MCF 10A (cell line): ENCODE data around the gene TMEM203. TPM values are rescaled to one million over a fixed set of nuclear protein-coding genes. Genes with fewer than 3 reads are reported as not detected.

Experiments used
- BruUV-seq: library from RNA; stranded (reverse); fragments of 400-500 nt; replicated peaks from 2 replicates; lab custom pipeline; 2021; lab: Mats Ljungman, UMichigan
- CTCF ChIA-PET: fragments of 300-600 bp; sonication (Branson Sonifier 250); formaldehyde crosslinking; extraction: SDS; loops from one replicate; lab custom pipeline; 2021; ENCODE audit warnings: antibody characterized with exemption, inconsistent platforms; lab: Yijun Ruan, JAX
- POLR2A ChIA-PET: fragments of 300-600, 350-650 bp; sonication (Branson Sonifier 250); formaldehyde crosslinking; extraction: SDS; loops from one replicate; lab custom pipeline; 2020; ENCODE audit warnings: antibody characterized with exemption, inconsistent platforms; lab: Yijun Ruan, JAX
- DNase-seq: peaks from one replicate; pipeline ENCODE4 v3.0.0-alpha.2; 2018; ENCODE audit not compliant: unreplicated experiment
- H3K27ac Mint-ChIP-seq: one replicate; pipeline ENCODE4 v1.8.0; 2022; ENCODE audit warnings: mild to moderate bottlenecking, low read depth, mixed read lengths; ENCODE audit not compliant: unreplicated experiment
- H3K27me3 Mint-ChIP-seq: one replicate; pipeline ENCODE4 v1.8.0; 2022; ENCODE audit warnings: mixed read lengths; ENCODE audit not compliant: insufficient read depth, unreplicated experiment
- H3K36me3 Mint-ChIP-seq: one replicate; pipeline ENCODE4 v1.8.0; 2022; ENCODE audit warnings: mild to moderate bottlenecking, moderate library complexity, mixed read lengths; ENCODE audit not compliant: insufficient read depth, unreplicated experiment
- H3K4me1 Mint-ChIP-seq: one replicate; pipeline ENCODE4 v1.8.0; 2022; ENCODE audit warnings: mixed read lengths; ENCODE audit not compliant: insufficient read depth, unreplicated experiment
- H3K4me3 Mint-ChIP-seq: one replicate; pipeline ENCODE4 v1.8.0; 2022; ENCODE audit warnings: mild to moderate bottlenecking, moderate library complexity, mixed read lengths; ENCODE audit not compliant: unreplicated experiment
- H3K9me3 Mint-ChIP-seq: one replicate; pipeline ENCODE4 v1.8.0; 2022; ENCODE audit warnings: mixed read lengths; ENCODE audit not compliant: unreplicated experiment
- CTCF ChIP-seq: fragments of 200-600 bp; IDR thresholded peaks from one replicate; pipeline ENCODE4 v1.8.0; 2022; ENCODE audit warnings: antibody characterized with exemption, mild to moderate bottlenecking; ENCODE audit not compliant: unreplicated experiment
- intact Hi-C: fragments of 100-400 bp; cut with micrococcal nuclease; formaldehyde crosslinking; loops from 2 replicates; pipeline ENCODE4 v1.14.1; 2022
- total RNA-seq: library from RNA; stranded (reverse); gene quantifications from 2 replicates; pipeline ENCODE4 v1.2.3, GENCODE V29; 2022

TMEM203 gene
- total RNA-seq, 1 experiment from 2014 or later, result 31.4 TPM

- H3K27me3 Mint-ChIP-seq, result no peaks in the 10 kb centered on the region
- no TSS peak for BruUV-seq
- H3K27ac Mint-ChIP-seq, result no peak overlapping the region
- POLR2A ChIA-PET, result interaction anchor here (1.0 to 1.8 kb wide), 5 partner anchors 11 to 107 kb away, joined by 4 to 16 read pairs (median 4); partner anchors contain the start of genes ANAPC2, CYSRT1, SSNA1 and TPRN
- TF ChIP-seq CTCF, result peak; percentile 98
- no peaks in the 10 kb centered on the region for H3K4me1 Mint-ChIP-seq
- CTCF ChIA-PET, result interaction anchor here (0.6 to 3.5 kb wide), 33 partner anchors 9 to 369 kb away, joined by 3 to 36 read pairs (median 4); partner anchors contain the start of genes ANAPC2, CYSRT1, EXD3 and NELFB
- H3K9me3 Mint-ChIP-seq, result no peaks in the 10 kb centered on the region
- H3K4me3 Mint-ChIP-seq, result no peak overlapping the region
- DNase-seq, result peak; percentile 81
- intact Hi-C loops, result no loop called here
- H3K36me3 Mint-ChIP-seq, result peaks cover 21% of the 10 kb centered on the region
Observed at GRCh38 chr9:137236238-137236935, 30.9 kb upstream of the TMEM203 start.

DNA sequence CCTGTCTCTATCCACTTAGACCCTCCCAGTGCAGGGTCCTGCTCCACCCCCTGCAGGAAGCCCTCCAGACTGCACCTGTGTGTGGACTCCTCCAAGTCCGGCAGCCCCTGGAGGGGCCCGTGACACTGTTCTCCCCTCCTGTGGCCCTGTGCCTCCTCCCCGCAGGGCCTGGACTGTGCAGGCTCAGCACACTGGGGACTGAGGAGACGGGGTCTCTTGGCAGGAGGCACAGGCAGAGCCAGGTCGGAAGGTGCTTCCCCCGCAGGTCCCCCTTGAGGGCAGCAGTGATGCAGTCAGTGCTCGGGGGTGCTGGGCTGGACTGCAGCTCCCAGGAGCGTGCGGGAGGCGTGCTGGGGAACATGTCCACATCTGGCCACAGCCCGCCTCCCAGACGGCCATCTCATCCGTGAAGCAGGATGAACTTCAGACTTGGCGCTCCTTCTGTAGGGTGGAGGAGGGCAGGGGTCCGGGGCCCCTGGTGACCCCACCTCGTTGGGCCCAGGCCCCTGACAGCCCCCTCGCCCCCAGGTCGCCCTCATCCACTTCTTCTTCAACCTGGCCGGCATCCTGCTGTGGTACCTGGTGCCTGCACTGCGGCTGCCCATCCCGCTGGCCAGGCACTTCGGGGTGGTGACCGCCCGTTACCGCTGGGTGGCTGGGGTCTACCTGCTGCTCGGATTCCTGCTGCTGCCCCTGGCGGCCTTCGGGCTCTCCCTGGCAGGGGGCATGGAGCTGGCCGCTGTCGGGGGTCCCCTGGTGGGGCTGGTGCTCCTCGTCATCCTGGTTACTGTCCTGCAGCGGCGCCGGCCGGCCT lies 30.2 kb upstream of the TMEM203 start:
- BruUV-seq, result no TSS peak
- ChIA-PET CTCF (interaction anchor here (0.6 to 1.9 kb wide), 10 partner anchors 23 to 206 kb away, joined by 3 to 8 read pairs (median 4); partner anchors contain the start of gene TOR4A), POLR2A (interaction anchor here (1.0 to 1.8 kb wide), 3 partner anchors 10 to 47 kb away, joined by 4 to 16 read pairs (median 5); partner anchors contain the start of genes ANAPC2, CYSRT1, SSNA1 and TPRN)
- no peak for TF ChIP-seq CTCF
- H3K36me3 Mint-ChIP-seq, result peaks cover 13% of the 10 kb centered on the region
- no peak overlapping the region for H3K27ac Mint-ChIP-seq
- H3K27me3 Mint-ChIP-seq, result no peaks in the 10 kb centered on the region
- DNase-seq, result no peak
- intact Hi-C loops, result no loop called here
- no peaks in the 10 kb centered on the region for H3K9me3 Mint-ChIP-seq
- H3K4me1 Mint-ChIP-seq, result no peaks in the 10 kb centered on the region
- H3K4me3 Mint-ChIP-seq, result no peak overlapping the region

DNA sequence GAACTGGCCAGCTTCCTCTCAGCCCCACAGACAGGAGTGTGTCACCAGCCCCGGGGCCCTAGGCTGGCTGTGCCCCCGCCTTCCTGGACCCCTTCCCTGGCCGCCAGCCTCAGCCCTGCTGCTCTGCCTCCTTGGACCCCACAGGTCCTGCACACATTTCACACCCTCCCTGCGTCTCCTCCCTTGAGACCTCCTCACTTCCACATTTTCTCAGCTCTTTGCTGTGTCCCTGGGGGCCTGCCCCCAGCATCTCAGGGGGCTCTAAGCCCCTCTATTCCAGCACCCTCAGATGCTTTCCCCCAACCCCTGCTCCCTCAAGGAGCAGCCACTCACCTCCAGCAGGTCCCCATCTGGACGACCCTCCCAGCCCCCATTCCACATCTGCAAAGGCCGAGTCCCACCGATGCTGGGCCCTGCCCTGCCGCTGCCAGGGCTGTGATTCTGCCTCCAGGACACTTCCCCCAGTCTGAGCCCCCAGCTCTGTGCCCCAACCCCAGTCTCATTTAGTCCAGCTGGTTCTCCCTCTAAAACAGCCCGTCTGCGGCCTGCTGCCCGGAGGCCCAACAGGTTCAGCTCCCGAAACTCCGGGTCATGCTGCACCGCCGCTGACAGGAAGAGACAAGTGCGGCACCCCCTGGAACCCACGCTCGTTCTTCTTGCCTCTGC lies 29.4 kb upstream of the TMEM203 start:
- Mint-ChIP-seq H3K4me3 (no peak overlapping the region), H3K27ac (no peak overlapping the region)
- no TSS peak for BruUV-seq

More for the DNA sequence above, 29.4 kb upstream of the TMEM203 start:
- POLR2A ChIA-PET, result no interaction called here
- TF ChIP-seq CTCF, result no peak
- DNase-seq, result no peak
- Mint-ChIP-seq H3K9me3 (no peaks in the 10 kb centered on the region), H3K4me1 (no peaks in the 10 kb centered on the region), H3K36me3 (peaks cover 12% of the 10 kb centered on the region), H3K27me3 (no peaks in the 10 kb centered on the region)
- CTCF ChIA-PET, result interaction anchor here (0.6 to 1.7 kb wide), 5 partner anchors 31 to 532 kb away, joined by 3 to 4 read pairs (median 4); no protein-coding TSS in a partner anchor
- intact Hi-C loops, result no loop called here
